HCT116 (cell line): ENCODE measurements around the gene SEC11C. TPM values are rescaled to one million over a fixed set of nuclear protein-coding genes. Genes with fewer than 3 reads are reported as not detected.

ENCODE experiments used
- ATAC-seq: fragments of 200-7000 bp; cut with Tn5 transposase; 2 replicates; pipeline ENCODE4 v1.9.1; 2020; ENCODE audit warnings: mild to moderate bottlenecking, moderate library complexity
- BruUV-seq: library from RNA; stranded (reverse); fragments of 400-500 nt; replicated peaks from 2 replicates; lab custom pipeline; 2021; lab: Mats Ljungman, UMichigan
- CTCF ChIA-PET: fragments of 300-600 bp; sonication (Branson Sonifier 250); formaldehyde crosslinking; loops from one replicate; lab custom pipeline; 2021; ENCODE audit warnings: antibody characterized with exemption; lab: Charles Lee
- POLR2A ChIA-PET: fragments of 300-600, 350-600 bp; sonication (Branson Sonifier 250); formaldehyde crosslinking; loops from one replicate; lab custom pipeline; 2021; ENCODE audit warnings: antibody characterized with exemption; lab: Charles Lee
- RAD21 ChIA-PET, 2 experiments: fragments of 300-600 bp; sonication (Branson Sonifier 250); formaldehyde crosslinking; loops; one replicate each; lab custom pipeline; 2023; ENCODE audit warnings: low total read pairs in 2 of 2; ENCODE audit not compliant: uncharacterized antibody in 2 of 2, unreplicated experiment in 2 of 2, low non-redundant PET in 1 of 2; lab: Charles Lee
- DNase-seq: peaks from one replicate; pipeline ENCODE4 v3.0.0-alpha.2; 2010; ENCODE audit warnings: low read depth, low spot score
- H2AFZ ChIP-seq: fragments of 200-600 bp; shearing (Covaris generic), sonication (generic); 2 replicates; pipeline ENCODE4 v1.6.1; 2017; ENCODE audit warnings: low read depth, mixed run types, mixed read lengths, antibody characterized with exemption, low read length; ENCODE audit not compliant: poor library complexity, severe bottlenecking
- H3K27ac ChIP-seq: 2 replicates; pipeline ENCODE4 v1.5.1; 2012; ENCODE audit warnings: low read depth, low read length
- H3K27me3 ChIP-seq: fragments of 200-600 bp; sonication (generic); 2 replicates; pipeline ENCODE4 v1.6.1; 2016; ENCODE audit warnings: mixed run types, low read length, mixed read lengths; ENCODE audit not compliant: insufficient read depth
- H3K36me3 ChIP-seq, 2 experiments: fragments of 200-500 bp in 1 of 2; fragments of 200-600 bp in 1 of 2; sonication (Bioruptor generic) in 1 of 2; sonication (generic) in 1 of 2; 2 replicates each; pipeline versions ENCODE4 v1.5.1 to v1.6.1; 2014 to 2016; ENCODE audit warnings: low read length in 2 of 2, inconsistent platforms in 1 of 2, mixed read lengths in 1 of 2, mixed run types in 1 of 2; ENCODE audit not compliant: insufficient read depth in 2 of 2, control insufficient read depth in 1 of 2
- H3K4me1 ChIP-seq, 2 experiments: fragments of 200-600 bp in 1 of 2; sonication (generic) in 1 of 2; 2 replicates each; pipeline versions ENCODE4 v1.5.1 to v1.6.1; 2012 to 2017; ENCODE audit warnings: low read length in 2 of 2, inconsistent platforms in 1 of 2, mild to moderate bottlenecking in 1 of 2, mixed read lengths in 1 of 2, mixed run types in 1 of 2, moderate library complexity in 1 of 2; ENCODE audit not compliant: insufficient read depth in 2 of 2, control insufficient read depth in 1 of 2
- H3K4me2 ChIP-seq: fragments of 200-600 bp; sonication (generic); 2 replicates; pipeline ENCODE4 v1.6.1; 2017; ENCODE audit warnings: mixed run types, low read length, mixed read lengths
- H3K4me3 ChIP-seq, 2 experiments: fragments of 200-600 bp in 1 of 2; sonication (generic) in 1 of 2; replicated peaks in 1 of 2; 2 replicates each; pipeline ENCODE4 v1.5.1; 2011 to 2016; ENCODE audit warnings: low read length in 2 of 2, control low read depth in 1 of 2, low read depth in 1 of 2, mild to moderate bottlenecking in 1 of 2, mixed read lengths in 1 of 2, mixed run types in 1 of 2
- H3K79me2 ChIP-seq: fragments of 200-600 bp; sonication (generic); 2 replicates; pipeline ENCODE4 v1.6.1; 2017; ENCODE audit warnings: mild to moderate bottlenecking, mixed run types, low read length, moderate library complexity, mixed read lengths; ENCODE audit not compliant: insufficient read depth
- H3K9ac ChIP-seq: fragments of 200-600 bp; sonication (generic); 2 replicates; pipeline ENCODE4 v1.6.1; 2016; ENCODE audit warnings: low read length, mixed read lengths
- H3K9me2 ChIP-seq: fragments of 200-600 bp; sonication (generic), shearing (Covaris generic); 2 replicates; pipeline ENCODE4 v1.6.1; 2017; ENCODE audit warnings: mixed run types, mild to moderate bottlenecking, moderate library complexity; ENCODE audit not compliant: insufficient read depth
- H3K9me3 ChIP-seq, 2 experiments: fragments of 200-500 bp in 1 of 2; fragments of 200-600 bp in 1 of 2; sonication (Bioruptor generic) in 1 of 2; sonication (generic) in 1 of 2; 2 replicates each; pipeline ENCODE4 v1.6.1; 2014 to 2017; ENCODE audit warnings: low read length in 2 of 2, mixed read lengths in 2 of 2, inconsistent platforms in 1 of 2, low read depth in 1 of 2, mild to moderate bottlenecking in 1 of 2, mixed run types in 1 of 2, moderate library complexity in 1 of 2; ENCODE audit not compliant: control insufficient read depth in 1 of 2, insufficient read depth in 1 of 2
- H4K20me1 ChIP-seq: fragments of 200-600 bp; sonication (generic), shearing (Covaris generic); 2 replicates; pipeline ENCODE4 v1.6.1; 2017; ENCODE audit warnings: mixed run types, mild to moderate bottlenecking, moderate library complexity; ENCODE audit not compliant: insufficient read depth
- CEBPB ChIP-seq: IDR thresholded peaks from 2 replicates; pipeline ENCODE4 v1.6.1; 2012; ENCODE audit warnings: low read depth
- CTCF ChIP-seq, 3 experiments: fragments of 200-600 bp in 1 of 3; sonication (generic) in 1 of 3; IDR thresholded peaks in 2 of 3; conservative IDR thresholded peaks in 1 of 3; 2 replicates each; pipeline ENCODE4 v1.5.1; 2012 to 2017; ENCODE audit warnings: low read depth in 2 of 3, low read length in 2 of 3, antibody characterized with exemption in 1 of 3, borderline replicate concordance in 1 of 3, control low read depth in 1 of 3, mild to moderate bottlenecking in 1 of 3, mixed read lengths in 1 of 3, mixed run types in 1 of 3, moderate library complexity in 1 of 3; ENCODE audit not compliant: insufficient read depth in 1 of 3
- EZH2 ChIP-seq: fragments of 200-600 bp; sonication (generic); IDR thresholded peaks from 2 replicates; pipeline ENCODE4 v1.6.1; 2017; ENCODE audit warnings: antibody characterized with exemption, mixed run types
- EZH2phosphoT487 ChIP-seq: fragments of 200-600 bp; IDR thresholded peaks from 2 replicates; pipeline ENCODE4 v1.6.1; 2018; ENCODE audit warnings: antibody characterized with exemption, borderline replicate concordance
- MAX ChIP-seq: IDR thresholded peaks from 2 replicates; pipeline ENCODE4 v1.6.1; 2012
- POLR2A ChIP-seq: IDR thresholded peaks from 2 replicates; pipeline ENCODE4 v1.7.0; 2011; ENCODE audit warnings: borderline replicate concordance; ENCODE audit not compliant: insufficient read depth, insufficient read length; ENCODE audit errors: extremely low read depth
- RAD21 ChIP-seq: IDR thresholded peaks from 2 replicates; pipeline ENCODE4 v1.6.1; 2012; ENCODE audit warnings: low read depth, mild to moderate bottlenecking
- REST ChIP-seq: IDR thresholded peaks from 2 replicates; pipeline ENCODE4 v1.6.1; 2012; ENCODE audit warnings: low read depth
- SIN3A ChIP-seq: IDR thresholded peaks from 2 replicates; pipeline ENCODE4 v1.6.1; 2012; ENCODE audit warnings: low read depth
- SRF ChIP-seq: IDR thresholded peaks from 2 replicates; pipeline ENCODE4 v1.6.1; 2012; ENCODE audit warnings: low read depth
- YY1 ChIP-seq: IDR thresholded peaks from 2 replicates; pipeline ENCODE4 v1.6.1; 2011; ENCODE audit warnings: low read length, low read depth, moderate library complexity, mild to moderate bottlenecking; ENCODE audit not compliant: insufficient replicate concordance; ENCODE audit errors: extremely low read depth
- ZBTB33 ChIP-seq: IDR thresholded peaks from 2 replicates; pipeline ENCODE4 v1.6.1; 2011; ENCODE audit warnings: mild to moderate bottlenecking, low read length, moderate library complexity; ENCODE audit not compliant: insufficient replicate concordance; ENCODE audit errors: extremely low read depth
- ZFX ChIP-seq: fragments of 450-650 bp; IDR thresholded peaks from 2 replicates; pipeline ENCODE4 v1.6.1; 2017
- ZNF274 ChIP-seq: fragments of 200-500 bp; sonication (Bioruptor generic); IDR thresholded peaks from 2 replicates; pipeline ENCODE4 v1.6.1; 2014; ENCODE audit warnings: mild to moderate bottlenecking, low read depth, low read length, inconsistent platforms
- intact Hi-C: fragments of 100-400 bp; cut with micrococcal nuclease; formaldehyde crosslinking; loops from 2 replicates; pipeline ENCODE4 v1.10.0; 2022
- total RNA-seq: library from RNA; stranded (reverse); gene quantifications from one replicate; pipeline ENCODE4 v1.2.1, GENCODE V29; 2021; ENCODE audit not compliant: unreplicated experiment

Gene SEC11C
- total RNA-seq, 1 experiment from 2014 or later, result 42.2 TPM

GRCh38 chr18:59123588-59124369, 15.9 kb upstream of the SEC11C start:
- Histone ChIP-seq H3K79me2 (no peaks in the 10 kb centered on the region), H3K9me3 (no peaks in the 10 kb centered on the region), H4K20me1 (no peaks in the 10 kb centered on the region), H3K36me3 (no peaks in the 10 kb centered on the region), H3K9me2 (no peaks in the 10 kb centered on the region), H3K4me3 (no peak overlapping the region), H3K4me1 (no peaks in the 10 kb centered on the region), H2AFZ (no peak overlapping the region), H3K4me2 (no peak overlapping the region), H3K27me3 (peaks cover 73% of the 10 kb centered on the region), H3K9ac (no peak overlapping the region), H3K27ac (no peak overlapping the region)
- TF ChIP-seq REST, result no peak
- TF ChIP-seq SIN3A, result no peak
- TF ChIP-seq ZNF274, result no peak
- TF ChIP-seq CEBPB, result no peak
- TF ChIP-seq EZH2, result no peak
- TF ChIP-seq MAX, result no peak
- TF ChIP-seq CTCF (IDR thresholded peaks at IDR 0.05 in 2 of 3, conservative IDR thresholded peaks at IDR 0.05 in 1 of 3; ENCODE audit: borderline replicate concordance in 1 of 3, insufficient read depth in 1 of 3, low read depth in 2 of 3, low read length in 2 of 3), result no peak
- no peak for TF ChIP-seq POLR2A
- no peak for TF ChIP-seq SRF
- TF ChIP-seq EZH2phosphoT487, result no peak
- TF ChIP-seq ZBTB33, result no peak
- no peak for TF ChIP-seq YY1
- TF ChIP-seq ZFX, result no peak
- no peak for TF ChIP-seq RAD21
- BruUV-seq, result no TSS peak
- RAD21 ChIA-PET, result no interaction called here
- no peak for DNase-seq
- intact Hi-C loops, result no loop called here
- no peak for ATAC-seq
- CTCF ChIA-PET, result no interaction called here
- POLR2A ChIA-PET, result no interaction called here
